Urinary bladder (tissue), 4 donors: ENCODE results near the gene LACTBL1. TPM values are rescaled to one million over a fixed set of nuclear protein-coding genes. Genes with fewer than 3 reads are reported as not detected.

Experiments
- DNase-seq: peaks from one replicate; pipeline ENCODE4 v3.0.0-alpha.2; 2015; ENCODE audit errors: extremely low spot score
- H3K27ac ChIP-seq: one replicate; pipeline ENCODE4 v1.5.1; 2013; ENCODE audit warnings: low read depth, mild to moderate bottlenecking, moderate library complexity
- H3K36me3 ChIP-seq: one replicate; pipeline ENCODE4 v1.6.1; 2013; ENCODE audit warnings: mild to moderate bottlenecking, moderate library complexity; ENCODE audit not compliant: insufficient read depth
- H3K4me1 ChIP-seq: one replicate; pipeline ENCODE4 v1.6.1; 2013; ENCODE audit warnings: mild to moderate bottlenecking, moderate library complexity; ENCODE audit not compliant: insufficient read depth
- H3K4me3 ChIP-seq: one replicate; pipeline ENCODE4 v1.5.1; 2013; ENCODE audit warnings: low read depth, low read length
- WGBS: extraction: QIAGEN DNeasy Blood & Tissue Kit; methylation state at CpG from one replicate; pipeline ENCODE4 v1.1.7; 2013; 5-methylcytosine and 5-hydroxymethylcytosine counted together
- polyA plus RNA-seq: library from polyadenylated mRNA; stranded (reverse); fragments of 200-250 nt; gene quantifications from one replicate; pipeline ENCODE4 v1.2.3, GENCODE V29; 2013
- total RNA-seq: library from RNA; depleted of rRNA; stranded (reverse); fragments of >200 nt; gene quantifications from one replicate; pipeline ENCODE4 v1.2.3, GENCODE V29; 2014
- donor health status: healthy with polysubstance abuse.
- donor health status: healthy.

Gene LACTBL1
- total and polyA plus RNA-seq, 2 donors = not detected

- WGBS = 95% methylated on average over 3 of the region's 3 CpGs
- H3K4me3 ChIP-seq = no peak overlapping the region
- H3K36me3 ChIP-seq = no peaks in the 10 kb centered on the region
- no peaks in the 10 kb centered on the region for H3K4me1 ChIP-seq
- H3K27ac ChIP-seq = no peak overlapping the region
- DNase-seq = no peak
Observed at GRCh38 chr1:22907528-22907927, 65.1 kb downstream of the LACTBL1 start.

DNA sequence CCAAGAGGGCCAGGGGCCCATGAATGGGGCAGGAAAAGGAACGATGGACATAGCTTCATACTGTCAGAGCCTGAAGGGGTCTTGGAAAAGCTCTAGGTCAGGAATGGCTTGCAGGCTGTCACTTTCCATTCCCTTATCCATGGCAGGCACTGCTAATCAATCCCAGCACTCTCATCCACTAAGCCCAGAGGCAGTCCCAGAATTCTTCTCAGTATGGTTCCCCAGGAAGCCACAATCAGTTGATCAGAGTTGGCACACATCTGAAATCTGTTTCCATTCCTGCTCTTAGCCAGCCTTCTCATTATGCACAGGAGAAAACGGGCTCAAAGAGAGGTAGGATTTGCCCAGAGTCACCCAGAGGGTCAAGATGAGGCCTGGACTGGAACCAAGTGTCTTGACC, 65.7 kb downstream of the LACTBL1 start:
- Histone ChIP-seq H3K4me1 (no peaks in the 10 kb centered on the region), H3K4me3 (no peak overlapping the region), H3K36me3 (no peaks in the 10 kb centered on the region), H3K27ac (no peak overlapping the region)
- 82% methylated on average over 2 of the region's 2 CpGs for WGBS
- DNase-seq = no peak

- no peaks in the 10 kb centered on the region for H3K4me1 ChIP-seq
- no peak for DNase-seq
- 96% methylated on average over 3 of the region's 3 CpGs for WGBS
- no peaks in the 10 kb centered on the region for H3K36me3 ChIP-seq
- no peak overlapping the region for H3K4me3 ChIP-seq
- H3K27ac ChIP-seq = no peak overlapping the region
Observed at GRCh38 chr1:22903113-22903512, 69.6 kb downstream of the LACTBL1 start.

Other genes with a start within 250 kb of the LACTBL1 start
- gene TEX46, start 43.0 kb upstream of the LACTBL1 start, total RNA-seq = not detected
- not detected for gene TEX46, start 43.0 kb upstream of the LACTBL1 start, polyA plus RNA-seq
- 86.0 TPM for gene KDM1A, start 46.6 kb upstream of the LACTBL1 start, total RNA-seq
- 42.5 TPM for gene KDM1A, start 46.6 kb upstream of the LACTBL1 start, polyA plus RNA-seq
- gene LUZP1, start 196.0 kb upstream of the LACTBL1 start, total RNA-seq = 25.0 TPM
- 13.5 TPM for gene LUZP1, start 196.0 kb upstream of the LACTBL1 start, polyA plus RNA-seq
- 0.11 TPM for gene HTR1D, start 244.6 kb upstream of the LACTBL1 start, total RNA-seq
- 0.05 TPM for gene HTR1D, start 244.6 kb upstream of the LACTBL1 start, polyA plus RNA-seq